Inflammatory macrophage treated with lipopolysaccharide for 1 hour (primary cell): Measurements from ENCODE around the gene GRK1.
"Not testable (repeated sequence)": the region's sequence is repeated elsewhere in the genome, so short reads cannot be mapped to it uniquely, and the experiment has no call there.

Experiments
- DNase-seq, 2 donors: peaks; one replicate each; pipeline ENCODE4 v3.0.0-alpha.2; 2020 to 2022

The GRK1 gene

GRCh38 chr13:113667771-113668490, 912 bp downstream of the GRK1 start:
- no peak for DNase-seq

DNA sequence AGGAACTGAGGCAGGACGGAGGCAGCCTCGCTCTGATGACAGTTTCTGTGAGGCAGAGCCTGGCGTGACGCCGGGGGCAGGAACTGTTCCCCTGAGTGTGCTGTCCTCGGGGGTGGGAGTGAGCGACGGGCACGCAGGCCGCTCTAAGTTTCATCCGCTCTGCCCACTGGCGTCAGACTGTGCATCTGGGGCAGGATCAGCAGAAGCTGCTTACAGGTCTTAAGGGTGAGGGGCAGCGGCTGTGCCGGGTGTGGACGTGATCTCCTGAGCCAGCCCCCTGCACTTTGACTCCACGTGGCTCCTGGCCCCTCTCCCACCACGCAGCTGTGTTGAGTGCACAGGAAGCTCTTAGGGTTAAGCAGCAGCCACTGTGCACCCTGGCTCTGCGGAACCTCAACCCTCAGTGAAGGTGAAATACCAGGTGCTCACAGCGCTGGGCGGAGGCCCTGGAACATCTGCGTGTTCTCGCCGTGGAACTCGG, 1.5 kb downstream of the GRK1 start:
- no peak for DNase-seq

DNA sequence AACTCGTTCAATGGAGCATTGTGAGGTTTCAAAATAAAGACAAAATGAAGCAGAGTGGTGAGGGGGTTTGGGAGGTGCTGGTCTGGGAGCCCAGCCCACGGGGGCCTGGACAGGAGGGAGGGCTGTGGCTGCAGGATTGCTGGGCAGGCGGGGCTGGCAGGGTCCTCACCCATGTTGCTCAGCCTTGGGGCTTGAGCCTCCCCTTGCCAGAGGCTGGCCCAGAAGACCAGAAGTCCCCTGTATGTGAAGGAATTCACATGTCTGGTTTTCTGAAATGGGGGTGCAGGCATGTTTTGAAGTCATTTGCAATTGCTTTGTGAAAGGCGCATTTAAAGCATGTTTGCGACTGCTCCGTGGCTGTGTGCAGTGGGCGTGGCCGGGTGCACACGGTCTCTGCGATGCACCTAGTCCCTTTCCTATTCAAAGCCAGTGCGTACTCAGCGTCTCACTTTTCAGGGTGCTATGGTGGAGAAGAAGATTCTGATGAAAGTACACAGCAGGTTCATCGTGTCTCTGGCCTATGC, 2.3 kb downstream of the GRK1 start:
- DNase-seq = no peak

DNA sequence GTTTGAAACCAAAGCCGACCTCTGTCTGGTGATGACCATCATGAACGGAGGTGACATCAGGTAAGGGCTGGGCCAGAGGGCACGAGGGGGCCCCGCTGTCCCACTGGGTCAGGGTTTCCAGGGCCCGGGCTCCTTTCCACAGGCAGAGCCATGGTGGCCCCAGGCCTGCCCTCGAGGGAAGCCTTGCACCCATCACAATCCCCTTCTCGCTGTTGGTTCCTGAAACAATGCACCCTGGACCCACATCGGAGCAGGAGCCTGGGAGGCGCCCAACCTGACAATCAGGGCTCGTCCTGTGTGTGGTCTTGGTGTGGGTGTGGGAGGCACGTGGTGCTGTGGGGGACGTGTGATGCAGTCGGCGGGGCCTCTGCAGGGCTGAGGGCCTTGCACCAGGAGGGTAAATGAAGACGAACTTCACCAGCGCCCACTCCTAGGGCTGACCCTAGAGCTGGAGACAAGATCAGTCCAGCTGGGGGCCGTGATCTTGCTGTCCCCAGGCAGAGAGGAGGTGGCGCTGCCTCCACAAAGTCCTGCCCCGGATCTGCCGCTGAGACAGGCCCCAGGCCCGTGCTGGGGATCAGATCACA, 2.8 kb downstream of the GRK1 start:
- no peak for DNase-seq

DNA sequence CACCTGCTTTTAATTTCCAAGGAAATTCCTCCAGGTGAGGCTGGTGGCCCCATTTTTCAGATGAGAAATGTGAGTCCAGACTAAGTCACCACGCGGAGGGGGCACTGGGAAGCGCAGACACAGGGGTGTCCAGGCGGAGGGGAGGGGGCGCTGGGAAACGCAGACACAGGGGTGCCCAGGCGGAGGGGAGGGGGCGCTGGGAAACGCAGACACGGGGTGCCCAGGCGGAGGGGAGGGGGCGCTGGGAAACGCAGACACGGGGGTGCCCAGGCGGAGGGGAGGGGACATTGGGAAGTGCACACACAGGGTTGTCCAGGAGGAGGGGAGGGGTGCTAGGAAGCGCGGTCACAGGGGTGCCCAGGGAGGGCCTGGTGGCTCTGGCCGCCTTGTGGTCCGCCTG, 3.5 kb downstream of the GRK1 start:
- DNase-seq = no peak

GRCh38 chr13:113671066-113672001, 4.3 kb downstream of the GRK1 start:
- DNase-seq = no peak

- no peak for DNase-seq
These were observed 5.1 kb downstream of the GRK1 start for GRCh38 chr13:113672002-113672651.

DNA sequence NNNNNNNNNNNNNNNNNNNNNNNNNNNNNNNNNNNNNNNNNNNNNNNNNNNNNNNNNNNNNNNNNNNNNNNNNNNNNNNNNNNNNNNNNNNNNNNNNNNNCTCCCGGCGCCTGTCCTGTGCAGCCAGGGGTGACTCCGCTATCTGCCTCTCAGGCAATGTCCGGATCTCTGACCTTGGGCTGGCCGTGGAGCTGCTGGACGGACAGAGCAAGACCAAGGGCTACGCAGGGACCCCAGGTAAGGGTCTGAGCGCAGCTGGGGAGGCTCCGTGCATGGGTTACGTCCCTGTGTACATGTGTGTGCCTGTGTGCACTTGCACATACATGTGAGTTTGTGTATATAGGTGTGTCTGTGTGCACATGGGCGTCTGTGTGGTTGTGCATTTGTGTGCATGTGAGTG, 55.9 kb downstream of the GRK1 start:
- no peak for DNase-seq

- DNase-seq = no peak
These were observed 56.5 kb downstream of the GRK1 start for GRCh38 chr13:113723410-113724015.

DNA sequence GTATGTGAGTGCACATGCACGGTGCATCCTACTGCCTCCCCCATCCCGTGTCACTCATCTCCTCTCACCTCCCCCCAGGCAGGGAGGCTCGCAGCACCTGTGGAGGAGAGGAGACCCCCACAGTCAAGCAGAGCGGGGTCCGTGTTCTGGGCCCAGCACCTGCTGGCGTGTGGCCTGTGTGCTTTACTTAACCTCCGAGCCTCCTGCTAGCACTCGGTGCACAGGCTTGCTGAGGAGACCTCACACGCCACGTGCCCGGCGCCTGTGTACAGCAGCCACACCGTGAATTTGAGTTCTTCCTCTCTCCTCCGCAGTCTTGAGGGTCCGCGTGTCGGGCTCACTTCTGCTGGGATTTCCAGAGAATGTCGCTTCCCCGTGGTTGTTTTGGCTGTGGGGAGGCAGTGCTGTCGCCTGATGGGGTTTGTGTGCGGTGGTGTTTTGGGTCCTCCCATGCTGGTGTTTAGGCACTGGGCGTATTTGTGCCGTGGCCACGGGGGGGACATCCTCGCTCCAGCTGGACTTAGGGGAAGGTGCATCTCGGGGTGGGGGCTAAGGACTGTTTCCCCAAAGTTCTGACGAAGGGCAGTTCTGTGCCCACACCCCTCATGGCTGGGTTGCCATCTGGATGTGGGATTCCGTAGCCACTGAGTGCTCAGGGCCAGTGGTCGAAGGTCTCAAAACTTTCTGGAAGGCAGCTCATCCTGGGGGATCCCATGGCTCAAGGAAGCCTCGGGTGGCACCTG, 57.2 kb downstream of the GRK1 start:
- no peak for DNase-seq

DNA sequence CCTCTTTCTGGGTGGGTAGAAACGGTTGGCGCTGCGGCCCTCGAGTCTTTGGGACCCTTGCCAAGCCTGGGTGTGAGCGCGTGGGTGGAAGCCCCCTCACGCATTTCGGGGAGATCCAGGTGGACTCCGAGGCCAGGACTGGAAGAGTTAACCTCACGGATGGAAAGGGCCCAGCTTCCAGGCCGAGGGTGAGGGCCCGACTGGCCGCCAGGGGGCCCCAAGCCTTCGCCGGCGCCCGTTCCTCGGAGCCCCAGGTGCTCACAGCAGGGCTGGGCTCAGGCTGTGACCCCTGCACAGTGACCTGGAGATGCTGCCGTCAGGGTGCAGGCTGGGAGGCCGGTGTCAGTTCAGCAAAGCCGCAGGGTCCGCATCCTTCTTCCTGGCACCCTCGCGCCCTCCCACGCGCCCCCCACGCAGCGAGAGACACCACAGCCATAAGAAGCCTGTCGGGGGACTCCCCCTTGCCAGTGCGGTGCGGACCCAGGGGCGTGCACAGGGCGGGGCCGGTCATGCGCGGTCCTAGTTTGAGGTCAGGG, 57.8 kb downstream of the GRK1 start:
- DNase-seq = peak; percentile 55 to 68

- DNase-seq = not testable (repeated sequence)
These were observed 58.5 kb downstream of the GRK1 start for GRCh38 chr13:113725329-113726105.

- not testable (repeated sequence) for DNase-seq
These were observed 59.2 kb downstream of the GRK1 start for GRCh38 chr13:113726106-113726821.

DNA sequence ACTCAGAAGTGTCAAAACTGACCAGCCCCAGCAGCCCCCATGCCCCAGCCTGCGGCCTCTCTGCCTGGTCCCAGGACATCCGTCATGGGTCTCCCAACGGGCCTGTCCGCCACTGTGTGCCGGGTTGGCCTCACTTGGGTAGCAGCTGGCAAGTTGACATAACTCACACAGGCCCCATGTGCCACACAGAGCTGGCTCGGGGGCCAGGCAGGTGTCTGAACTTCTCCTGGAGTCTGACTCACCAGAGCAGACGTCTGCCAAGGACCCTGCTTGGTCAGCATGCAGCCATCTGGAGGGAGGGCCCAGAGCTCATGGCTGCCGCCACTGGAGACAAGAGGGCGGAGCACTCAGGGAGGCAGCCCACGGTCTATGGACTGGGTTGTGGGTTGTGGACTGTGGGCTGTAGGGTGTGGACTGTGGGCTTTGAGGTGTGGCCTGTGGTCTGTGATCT, 60.0 kb downstream of the GRK1 start:
- no peak for DNase-seq

- no peak for DNase-seq
These were observed 61.6 kb downstream of the GRK1 start for GRCh38 chr13:113728571-113729054.

- DNase-seq = no peak
These were observed 62.4 kb downstream of the GRK1 start for GRCh38 chr13:113729187-113730019.

DNA sequence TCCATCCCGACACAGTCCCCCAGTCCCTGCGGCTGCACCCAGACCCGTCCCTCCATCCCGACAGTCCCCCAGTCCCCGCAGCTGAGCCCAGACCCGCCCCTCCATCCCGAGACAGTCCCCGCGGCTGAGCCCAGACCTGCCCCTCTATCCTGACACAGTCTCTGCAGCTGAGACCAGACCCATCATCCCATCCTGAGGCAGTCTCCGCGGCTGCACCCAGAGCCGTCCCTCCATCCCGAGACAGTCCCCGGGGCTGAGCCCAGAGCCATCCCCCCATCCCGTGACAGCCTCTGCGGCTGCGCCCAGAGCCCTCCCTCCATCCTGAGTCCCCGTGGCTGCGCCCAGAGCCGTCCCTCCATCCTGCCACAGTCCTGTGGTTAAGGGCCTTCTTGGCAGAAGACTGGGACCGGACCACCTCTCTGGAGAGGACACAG, 63.3 kb downstream of the GRK1 start:
- DNase-seq = no peak

GRCh38 chr13:113730831-113731191, 63.8 kb downstream of the GRK1 start:
- no peak for DNase-seq
